Fibroblast of villous mesenchyme (primary cell): ENCODE results near the gene ACTN3. TPM values are rescaled to one million over a fixed set of nuclear protein-coding genes. Genes with fewer than 3 reads are reported as not detected.
A peak's percentile ranks its signal among the peaks of the same experiment; 100 is the strongest.

Source experiments
- DNase-seq: peaks from one replicate; pipeline ENCODE4 v3.0.0-alpha.2; 2010; ENCODE audit warnings: low read depth
- H3K4me3 ChIP-seq: 2 replicates; pipeline ENCODE4 v1.5.1; 2011; ENCODE audit warnings: low read depth, mild to moderate bottlenecking, low read length
- CTCF ChIP-seq: IDR thresholded peaks from 2 replicates; pipeline ENCODE4 v1.5.1; 2012; ENCODE audit warnings: low read depth, mild to moderate bottlenecking, low read length; ENCODE audit not compliant: insufficient read depth
- total RNA-seq: library from RNA; depleted of rRNA; stranded (reverse); fragments of >200 nt; gene quantifications from 2 replicates; pipeline ENCODE4 v1.2.3, GENCODE V29; 2012

ACTN3 gene
- total RNA-seq, 1 donor = not detected

DNA sequence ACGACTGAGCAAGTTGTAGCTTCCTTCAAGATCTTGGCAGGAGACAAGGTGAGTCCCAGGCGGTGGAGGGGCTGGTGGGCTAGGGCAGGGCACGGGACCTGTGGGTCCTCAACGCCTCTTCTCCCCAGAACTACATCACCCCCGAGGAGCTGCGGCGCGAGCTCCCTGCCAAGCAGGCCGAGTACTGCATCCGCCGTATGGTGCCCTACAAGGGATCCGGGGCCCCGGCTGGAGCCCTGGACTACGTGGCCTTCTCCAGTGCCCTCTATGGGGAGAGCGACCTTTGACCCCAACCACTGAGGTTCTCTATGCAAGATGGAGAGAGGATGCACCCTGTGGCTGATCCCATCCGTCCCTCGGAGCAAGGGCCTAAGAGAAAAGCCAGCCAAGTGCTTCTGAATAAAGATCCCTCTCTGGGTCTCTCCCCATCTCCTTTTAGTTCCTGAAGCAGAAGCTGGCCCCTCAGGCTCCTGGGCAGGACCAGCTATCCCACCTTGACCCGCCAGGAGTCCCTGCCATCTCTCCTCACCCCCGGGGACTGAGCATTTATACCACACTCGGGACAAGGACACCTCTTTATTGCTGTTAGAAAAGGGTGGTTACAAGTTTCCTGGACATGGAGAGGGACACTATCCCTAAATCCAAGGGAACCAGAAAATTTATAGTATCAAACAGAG is 16.3 kb downstream of the ACTN3 start:
- no peak overlapping the region for H3K4me3 ChIP-seq
- TF ChIP-seq CTCF = no peak
- DNase-seq = no peak

- TF ChIP-seq CTCF = no peak
- DNase-seq = no peak
These were observed 17.1 kb downstream of the ACTN3 start for GRCh38 chr11:66563832-66564231.

DNA sequence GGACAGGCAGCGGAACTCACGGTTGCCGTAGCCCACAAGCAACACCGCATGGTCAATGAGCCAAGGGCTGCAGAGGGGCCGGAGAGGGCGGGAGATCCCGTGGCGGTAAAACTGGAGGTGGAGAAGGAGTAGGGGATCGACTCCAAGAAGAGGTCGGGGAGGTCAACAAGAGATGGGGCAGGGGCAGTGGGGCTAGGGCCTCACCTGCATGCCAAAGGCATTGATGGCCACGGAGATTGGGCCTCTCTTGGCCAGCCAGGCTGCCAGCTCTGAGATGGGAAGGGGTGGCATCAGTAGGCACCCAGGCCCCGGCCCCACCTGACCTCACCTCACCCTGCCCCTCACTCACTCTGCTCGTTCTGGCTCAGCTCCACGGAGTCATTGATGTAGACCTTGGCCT is 17.8 kb downstream of the ACTN3 start:
- DNase-seq = no peak
- TF ChIP-seq CTCF = no peak
- no peak overlapping the region for H3K4me3 ChIP-seq

More at GRCh38 chr11:66563832-66564231, 17.1 kb downstream of the ACTN3 start:
- H3K4me3 ChIP-seq = no peak overlapping the region

- no peak for DNase-seq
- TF ChIP-seq CTCF = no peak
- no peak overlapping the region for H3K4me3 ChIP-seq
These were observed 18.3 kb downstream of the ACTN3 start for GRCh38 chr11:66564984-66565383.

DNA sequence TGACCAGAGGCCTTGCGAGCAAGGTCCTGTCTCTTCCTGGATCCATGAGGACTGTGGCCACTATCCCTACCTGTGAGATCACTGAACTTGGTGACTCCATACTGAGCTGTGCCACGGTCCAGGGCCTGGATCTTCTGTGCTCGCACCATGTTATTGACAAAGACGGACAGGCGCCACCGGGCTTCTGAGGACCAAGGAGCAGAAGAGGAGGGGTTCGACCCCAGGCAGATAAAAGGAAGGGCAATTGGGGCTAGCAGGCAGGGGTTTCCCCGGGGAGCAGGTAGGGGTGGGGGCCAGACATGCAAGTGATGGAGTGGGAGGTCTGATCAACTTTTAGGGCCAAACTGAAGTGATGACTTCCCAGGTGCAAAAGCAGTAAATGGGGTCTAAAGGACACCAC is 19.5 kb downstream of the ACTN3 start:
- DNase-seq = no peak

DNA sequence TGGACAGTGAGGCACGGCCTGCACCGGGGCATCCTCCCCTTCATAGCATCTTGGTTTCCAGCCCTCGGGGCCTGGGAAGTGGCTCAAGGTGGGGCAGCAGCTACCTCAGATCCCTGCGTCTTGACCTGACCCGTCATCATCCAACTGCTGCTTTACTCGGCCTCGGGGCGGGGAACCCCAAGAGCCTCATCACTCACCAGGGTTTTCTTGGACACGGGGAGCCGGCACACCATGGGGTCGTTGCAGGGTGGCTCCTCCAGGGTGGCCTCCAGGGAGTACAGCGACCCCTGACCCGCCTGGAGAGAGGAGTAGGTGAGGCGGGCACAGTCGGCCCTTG is 21.1 kb downstream of the ACTN3 start:
- no peak for DNase-seq
- no peak for TF ChIP-seq CTCF
- H3K4me3 ChIP-seq = peak overlapping the region; percentile 56

More for the DNA sequence above, 19.5 kb downstream of the ACTN3 start:
- TF ChIP-seq CTCF = no peak
- H3K4me3 ChIP-seq = no peak overlapping the region
